CD4-positive, alpha-beta T cell treated with Interleukin-12 subunit alpha and Interleukin-12 subunit beta, for 1 hour (primary cell): ENCODE results near the gene SIRT7.
A peak's percentile ranks its signal among the peaks of the same experiment; 100 is the strongest.

Experiments
- DNase-seq: peaks from one replicate; pipeline ENCODE4 v3.0.0-alpha.2; 2020

SIRT7 gene

GRCh38 chr17:81904600-81905423, 13.2 kb downstream of the SIRT7 start:
- no peak for DNase-seq

GRCh38 chr17:81903896-81904599, 13.9 kb downstream of the SIRT7 start:
- DNase-seq: no peak

GRCh38 chr17:81903415-81903831, 14.6 kb downstream of the SIRT7 start:
- DNase-seq: no peak

- no peak for DNase-seq
These were observed 15.1 kb downstream of the SIRT7 start for GRCh38 chr17:81902653-81903414.

GRCh38 chr17:81902023-81902652, 15.8 kb downstream of the SIRT7 start, which contains the start of gene NPB:
NPB (plus strand) TSS chr17:81902238; CDS start chr17:81902278, 40 bp downstream.
- peak; percentile 15 for DNase-seq

- no peak for DNase-seq
These were observed 16.6 kb downstream of the SIRT7 start for GRCh38 chr17:81901167-81902022.

GRCh38 chr17:81900181-81900820, 17.7 kb downstream of the SIRT7 start:
- no peak for DNase-seq

- no peak for DNase-seq
These were observed 18.3 kb downstream of the SIRT7 start for GRCh38 chr17:81899514-81900166.

- no peak for DNase-seq
These were observed 19.1 kb downstream of the SIRT7 start for GRCh38 chr17:81898885-81899284.

- no peak for DNase-seq
These were observed 19.7 kb downstream of the SIRT7 start for GRCh38 chr17:81898029-81898866.

- DNase-seq: no peak
These were observed 22.6 kb downstream of the SIRT7 start for GRCh38 chr17:81895400-81895799.

- no peak for DNase-seq
These were observed 26.7 kb downstream of the SIRT7 start for GRCh38 chr17:81891303-81891552.

GRCh38 chr17:81890447-81891302, 27.3 kb downstream of the SIRT7 start:
- DNase-seq: peak; percentile 20

- DNase-seq: no peak
These were observed 28.4 kb downstream of the SIRT7 start for GRCh38 chr17:81889602-81890001.

GRCh38 chr17:81888988-81889595, 28.9 kb downstream of the SIRT7 start:
- DNase-seq: no peak

- no peak for DNase-seq
These were observed 29.6 kb downstream of the SIRT7 start for GRCh38 chr17:81888105-81888987.

GRCh38 chr17:81885869-81886548, 32.0 kb downstream of the SIRT7 start:
- DNase-seq: no peak
